CD14-positive monocyte (primary cell): ENCODE measurements around the gene FBP2. TPM values are rescaled to one million over a fixed set of nuclear protein-coding genes. Genes with fewer than 3 reads are reported as not detected.

Source experiments
- DNase-seq, 3 donors: peaks; one replicate each; pipeline ENCODE4 v3.0.0-alpha.2; 2011 to 2022
- H2AFZ ChIP-seq: 2 replicates; pipeline ENCODE4 v1.6.0; 2012; ENCODE audit warnings: mild to moderate bottlenecking, low read depth, low read length, inconsistent platforms; ENCODE audit not compliant: insufficient read depth, poor library complexity, severe bottlenecking
- H3K27ac ChIP-seq, 2 donors: 1 replicate in 1 of 2; 2 replicates in 1 of 2; pipeline ENCODE4 v1.5.1; 2012 to 2013; ENCODE audit warnings: low read length in 2 of 2, control low read depth in 1 of 2, inconsistent platforms in 1 of 2, low read depth in 1 of 2, mild to moderate bottlenecking in 1 of 2
- H3K27me3 ChIP-seq, 2 donors: one replicate each; pipeline versions ENCODE4 v1.6.0 to v1.6.1; 2011 to 2013; ENCODE audit warnings: low read length in 2 of 2; ENCODE audit not compliant: control insufficient read depth in 2 of 2, insufficient read depth in 2 of 2
- H3K36me3 ChIP-seq, 2 donors: replicated peaks in 1 of 2; 1 replicate in 1 of 2; 2 replicates in 1 of 2; pipeline versions ENCODE4 v1.5.1 to v1.6.1; 2012 to 2013; ENCODE audit warnings: low read length in 2 of 2, control low read depth in 1 of 2, inconsistent platforms in 1 of 2, mild to moderate bottlenecking in 1 of 2; ENCODE audit not compliant: insufficient read depth in 2 of 2, control insufficient read depth in 1 of 2
- H3K4me1 ChIP-seq, 2 donors: 1 replicate in 1 of 2; 2 replicates in 1 of 2; pipeline versions ENCODE4 v1.5.1 to v1.6.1; 2012 to 2013; ENCODE audit warnings: low read length in 2 of 2, control low read depth in 1 of 2, inconsistent platforms in 1 of 2, mild to moderate bottlenecking in 1 of 2, moderate library complexity in 1 of 2; ENCODE audit not compliant: insufficient read depth in 2 of 2, control insufficient read depth in 1 of 2
- H3K4me2 ChIP-seq: replicated peaks from 2 replicates; pipeline ENCODE3; 2012; ENCODE audit warnings: low read length, moderate library complexity, mild to moderate bottlenecking; ENCODE audit not compliant: poor library complexity, severe bottlenecking; ENCODE audit errors: extremely low read depth
- H3K4me3 ChIP-seq, 3 experiments: fragments of 200-600 bp in 1 of 3; sonication (generic) in 1 of 3; replicated peaks in 1 of 3; 1 replicate in 2 of 3; 2 replicates in 1 of 3; pipeline ENCODE4 v1.5.1; 2011 to 2013; ENCODE audit warnings: low read length in 3 of 3, mild to moderate bottlenecking in 3 of 3, control low read depth in 2 of 3, low read depth in 2 of 3, inconsistent platforms in 1 of 3, moderate library complexity in 1 of 3
- H3K79me2 ChIP-seq: 2 replicates; pipeline ENCODE4 v1.6.0; 2012; ENCODE audit warnings: mild to moderate bottlenecking, control low read depth, inconsistent platforms, low read length, moderate library complexity; ENCODE audit not compliant: insufficient read depth
- H3K9ac ChIP-seq: 2 replicates; pipeline ENCODE4 v1.6.0; 2017; ENCODE audit warnings: low read length, mild to moderate bottlenecking; ENCODE audit not compliant: insufficient read depth, poor library complexity, severe bottlenecking
- H3K9me3 ChIP-seq, 2 donors: replicated peaks in 1 of 2; 1 replicate in 1 of 2; 2 replicates in 1 of 2; pipeline versions ENCODE4 v1.5.1 to v1.6.1; 2012 to 2013; ENCODE audit warnings: low read length in 2 of 2, control low read depth in 1 of 2; ENCODE audit not compliant: control insufficient read depth in 1 of 2, insufficient read depth in 1 of 2
- H4K20me1 ChIP-seq: 2 replicates; pipeline ENCODE4 v1.6.0; 2012; ENCODE audit warnings: mild to moderate bottlenecking, low read length, control low read depth, moderate library complexity; ENCODE audit not compliant: insufficient read depth
- H3K27ac Mint-ChIP-seq, 7 donors: one replicate each; pipeline ENCODE4 v1.8.0; 2020; ENCODE audit warnings: mild to moderate bottlenecking in 7 of 7, mixed read lengths in 7 of 7, moderate library complexity in 6 of 7, inconsistent platforms in 2 of 7
- H3K27me3 Mint-ChIP-seq, 3 donors: one replicate each; pipeline ENCODE4 v1.8.0; 2021 to 2022; ENCODE audit warnings: low read depth in 3 of 3, mild to moderate bottlenecking in 3 of 3, mixed read lengths in 3 of 3, moderate library complexity in 3 of 3, inconsistent platforms in 1 of 3
- H3K36me3 Mint-ChIP-seq, 2 donors: one replicate each; pipeline ENCODE4 v1.8.0; 2020; ENCODE audit warnings: mixed read lengths in 2 of 2, inconsistent platforms in 1 of 2, mild to moderate bottlenecking in 1 of 2
- H3K4me1 Mint-ChIP-seq: one replicate; pipeline ENCODE4 v1.8.0; 2020; ENCODE audit warnings: mild to moderate bottlenecking, mixed read lengths
- H3K4me3 Mint-ChIP-seq, 2 donors: one replicate each; pipeline ENCODE4 v1.8.0; 2020; ENCODE audit warnings: mild to moderate bottlenecking in 2 of 2, mixed read lengths in 2 of 2, moderate library complexity in 1 of 2
- H3K9me3 Mint-ChIP-seq, 7 donors: one replicate each; pipeline ENCODE4 v1.8.0; 2020 to 2022; ENCODE audit warnings: mixed read lengths in 7 of 7, mild to moderate bottlenecking in 6 of 7, moderate library complexity in 6 of 7, inconsistent platforms in 2 of 7
- CTCF ChIP-seq: fragments of 200-600 bp; IDR thresholded peaks from one replicate; pipeline ENCODE4 v1.8.0; 2022; ENCODE audit warnings: antibody characterized with exemption, mild to moderate bottlenecking
- WGBS: methylation state at CpG from one replicate; pipeline ENCODE4 v1.1.5; 2013; ENCODE audit warnings: missing lambda C conversion rate; ENCODE audit not compliant: insufficient coverage; 5-methylcytosine and 5-hydroxymethylcytosine counted together
- intact Hi-C, 2 donors: fragments of 100-400 bp; cut with micrococcal nuclease; formaldehyde crosslinking; loops; one replicate each; pipeline versions ENCODE4 v1.15.0 to v1.15.1; 2023
- polyA plus RNA-seq, 3 donors: library from polyadenylated mRNA; depleted of rRNA in 1 of 3; unstranded in 2 of 3; stranded (reverse) in 1 of 3; fragments of 300-500 nt in 2 of 3; fragments of >200 nt in 1 of 3; fragmentation: Illumina TruSeq in 2 of 3; gene quantifications; 1 replicate in 2 of 3; 2 replicates in 1 of 3; pipeline ENCODE4 v1.2.3, GENCODE V29; 2012 to 2021

FBP2 gene
- polyA plus RNA-seq, 3 donors: not detected

GRCh38 chr9:94554078-94554438 is 39.6 kb downstream of the FBP2 start:
- TF ChIP-seq CTCF: no peak
- H4K20me1 ChIP-seq: no peaks in the 10 kb centered on the region
- intact Hi-C loops: no loop called here
- Mint-ChIP-seq H3K27ac (no peak overlapping the region), H3K4me3 (no peak overlapping the region), H3K27me3 (peaks cover 2 to 21% (median 18%) of the 10 kb centered on the region in 3 donors), H3K4me1 (peaks cover 5% of the 10 kb centered on the region), H3K9me3 (peaks cover 0 to 2% (median 0%) of the 10 kb centered on the region in 7 donors), H3K36me3 (no peaks in the 10 kb centered on the region)
- no peaks in the 10 kb centered on the region for H3K36me3 ChIP-seq
- no peaks in the 10 kb centered on the region for H3K4me1 ChIP-seq
- H3K4me2 ChIP-seq: no peak overlapping the region
- H3K27me3 ChIP-seq: peaks cover 0 to 9% of the 10 kb centered on the region in 2 donors
- 88% methylated on average over 16 of the region's 16 CpGs for WGBS
- H3K79me2 ChIP-seq: no peaks in the 10 kb centered on the region
- no peak overlapping the region for H3K27ac ChIP-seq
- DNase-seq: no peak
- no peak overlapping the region for H3K4me3 ChIP-seq
- H2AFZ ChIP-seq: no peak overlapping the region
- H3K9me3 ChIP-seq: no peaks in the 10 kb centered on the region
- no peak overlapping the region for H3K9ac ChIP-seq

DNA sequence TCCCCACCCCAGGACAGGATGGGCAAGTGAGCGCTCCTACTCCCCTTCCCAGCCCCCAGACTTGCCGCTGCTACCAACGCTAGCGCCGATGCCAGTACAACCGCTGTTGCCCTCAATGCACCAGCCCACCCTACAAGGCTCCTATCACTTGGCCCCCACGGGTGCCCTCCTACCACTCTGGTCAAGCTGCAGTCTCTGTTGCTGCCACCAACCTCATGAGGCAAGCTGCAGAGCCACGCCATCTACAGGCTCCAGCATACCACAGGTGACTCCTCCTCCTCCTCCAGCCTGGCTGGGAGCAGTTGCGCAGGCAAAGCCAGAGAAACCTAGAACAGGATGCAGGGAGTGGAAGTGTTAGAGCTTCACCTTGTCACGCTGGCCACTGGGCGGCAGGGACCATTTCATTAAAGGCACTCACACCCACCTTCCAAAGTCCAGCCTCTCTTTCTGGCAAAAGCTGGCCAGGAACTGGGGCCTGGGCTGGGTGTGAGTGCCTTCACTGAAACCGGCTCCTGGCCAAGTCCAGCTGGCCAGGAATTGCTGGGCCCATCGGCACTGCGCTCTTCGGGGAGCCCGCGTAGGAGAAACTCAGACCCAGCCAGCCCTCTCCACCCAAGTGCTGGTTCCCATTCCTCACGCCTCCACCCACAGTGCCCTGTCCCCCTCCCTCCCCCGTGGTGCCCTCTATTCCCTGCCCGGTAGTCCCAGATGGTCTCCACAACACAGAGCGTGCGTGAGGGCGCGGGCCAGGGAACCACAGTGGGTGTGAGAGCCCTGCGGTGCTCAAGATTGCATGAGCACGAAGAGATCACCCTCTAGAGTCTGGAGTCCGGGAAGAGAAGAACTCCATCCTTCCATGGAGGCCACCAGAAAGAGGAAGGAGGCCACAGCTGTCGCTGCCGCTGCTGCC is 40.3 kb downstream of the FBP2 start:
- peaks cover 2 to 19% (median 19%) of the 10 kb centered on the region in 3 donors for H3K27me3 Mint-ChIP-seq
- H3K4me1 Mint-ChIP-seq: peaks cover 5% of the 10 kb centered on the region
- no peak overlapping the region for H3K27ac Mint-ChIP-seq
- no peak for TF ChIP-seq CTCF
- Histone ChIP-seq H3K4me1 (no peaks in the 10 kb centered on the region), H3K4me3 (no peak overlapping the region), H3K9me3 (no peaks in the 10 kb centered on the region), H4K20me1 (no peaks in the 10 kb centered on the region), H3K27ac (no peak overlapping the region), H3K9ac (no peak overlapping the region), H3K4me2 (no peak overlapping the region), H3K27me3 (peaks cover 0 to 12% of the 10 kb centered on the region in 2 donors), H3K36me3 (no peaks in the 10 kb centered on the region), H3K79me2 (no peaks in the 10 kb centered on the region), H2AFZ (no peak overlapping the region)
- DNase-seq: no peak
- intact Hi-C loops: no loop called here
- H3K4me3 Mint-ChIP-seq: no peak overlapping the region
- 93% methylated on average over 19 of the region's 29 CpGs for WGBS
- peaks cover 0 to 2% (median 0%) of the 10 kb centered on the region in 7 donors for H3K9me3 Mint-ChIP-seq
- no peaks in the 10 kb centered on the region for H3K36me3 Mint-ChIP-seq
